HG03095 (cell line): Measurements from ENCODE around the gene STEAP2.

ENCODE experiments used
- ATAC-seq: cut with Tn5 transposase; IDR thresholded peaks from one replicate; pipeline ENCODE4 v1.9.1; 2021; ENCODE audit warnings: moderate library complexity; ENCODE audit not compliant: unreplicated experiment

STEAP2 gene

GRCh38 chr7:90267263-90267858 is 55.8 kb downstream of the STEAP2 start:
- ATAC-seq: no peak

- no peak for ATAC-seq
These were observed 57.6 kb downstream of the STEAP2 start for GRCh38 chr7:90269163-90269562.

- no peak for ATAC-seq
These were observed 59.1 kb downstream of the STEAP2 start for GRCh38 chr7:90270431-90271178.

GRCh38 chr7:90271753-90272152 is 60.2 kb downstream of the STEAP2 start:
- ATAC-seq: no peak

- ATAC-seq: no peak
These were observed 60.7 kb downstream of the STEAP2 start for GRCh38 chr7:90272242-90272641.

- ATAC-seq: no peak
These were observed 62.6 kb downstream of the STEAP2 start for GRCh38 chr7:90274161-90274560.

- ATAC-seq: no peak
These were observed 64.6 kb downstream of the STEAP2 start for GRCh38 chr7:90276033-90276728.
